GM06990 (cell line): Measurements from ENCODE around the gene TMEM255B.

Experiments used
- DNase-seq: peaks from one replicate; pipeline ENCODE4 v3.0.0-alpha.2; 2011; ENCODE audit not compliant: insufficient read length; ENCODE audit errors: extremely low read depth
- H3K27me3 ChIP-seq: replicated peaks from 2 replicates; pipeline ENCODE4 v1.6.0; 2011; ENCODE audit warnings: low read length; ENCODE audit not compliant: control insufficient read depth, insufficient read depth
- H3K36me3 ChIP-seq: 2 replicates; pipeline ENCODE4 v1.5.1; 2011; ENCODE audit warnings: low read length; ENCODE audit not compliant: control insufficient read depth, insufficient read depth
- H3K4me3 ChIP-seq: replicated peaks from 2 replicates; pipeline ENCODE4 v1.5.1; 2011; ENCODE audit warnings: low read depth, mild to moderate bottlenecking, control low read depth, low read length
- TF ChIP-seq, protein P1 (sequence below): IDR thresholded peaks from 2 replicates; pipeline ENCODE4 v1.5.1; 2011; ENCODE audit warnings: low read length, control low read depth, mild to moderate bottlenecking, inconsistent platforms; ENCODE audit not compliant: insufficient read depth, poor library complexity, severe bottlenecking

The TMEM255B gene

DNA sequence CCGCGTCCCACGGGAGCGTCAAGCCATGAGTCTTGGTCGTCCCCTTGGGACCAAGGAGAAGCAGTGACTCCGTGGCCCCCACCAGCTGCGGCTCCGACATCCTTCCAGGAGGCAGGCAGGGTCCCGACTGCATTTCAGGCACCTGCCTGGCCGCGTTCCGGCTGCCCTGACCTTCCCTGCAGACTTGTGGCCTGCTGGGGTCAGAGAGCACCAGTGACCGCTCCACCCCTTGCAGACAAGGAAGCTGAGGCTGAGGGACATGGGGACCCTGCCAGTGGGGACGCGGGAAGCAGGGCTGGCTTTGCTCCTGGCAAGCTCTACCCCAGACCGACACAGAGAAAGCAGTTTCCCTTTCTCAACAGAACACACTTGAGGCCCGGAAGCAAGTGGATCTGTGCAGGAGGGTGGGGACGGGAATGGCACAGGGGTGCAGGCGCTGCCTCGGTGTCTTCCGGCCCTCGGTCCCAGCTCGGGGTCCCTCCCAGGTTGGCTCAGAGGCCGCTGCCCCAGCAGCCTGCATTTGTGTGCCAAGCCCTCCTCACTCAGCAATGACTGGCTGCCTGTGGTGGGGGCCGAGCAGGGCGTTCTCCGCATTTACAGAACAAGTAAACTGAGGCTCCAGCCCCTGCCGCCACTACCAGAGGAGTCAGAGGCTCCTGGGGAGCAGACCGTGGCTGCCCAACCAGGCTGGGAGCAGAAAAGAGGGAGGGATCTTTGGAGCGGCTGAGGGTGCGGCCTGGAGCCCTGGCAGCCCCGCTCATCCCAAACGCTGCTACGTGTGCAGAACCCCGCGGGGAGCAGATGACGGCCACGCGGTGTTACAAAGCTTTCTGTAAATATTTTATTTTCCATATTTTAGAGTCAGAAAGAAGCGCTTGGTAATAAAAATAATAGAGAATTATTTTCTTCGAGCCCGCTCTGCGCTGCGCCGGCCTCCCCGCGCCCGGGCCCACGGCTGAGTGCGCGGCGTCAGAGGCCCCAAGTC lies 61.0 kb downstream of the TMEM255B start:
- no peaks in the 10 kb centered on the region; the same call in 1 of the 2 replicates for H3K36me3 ChIP-seq
- H3K27me3 ChIP-seq, result no peaks in the 10 kb centered on the region
- H3K4me3 ChIP-seq, result no peak overlapping the region
- no peak for DNase-seq
- TF ChIP-seq, protein P1, sequence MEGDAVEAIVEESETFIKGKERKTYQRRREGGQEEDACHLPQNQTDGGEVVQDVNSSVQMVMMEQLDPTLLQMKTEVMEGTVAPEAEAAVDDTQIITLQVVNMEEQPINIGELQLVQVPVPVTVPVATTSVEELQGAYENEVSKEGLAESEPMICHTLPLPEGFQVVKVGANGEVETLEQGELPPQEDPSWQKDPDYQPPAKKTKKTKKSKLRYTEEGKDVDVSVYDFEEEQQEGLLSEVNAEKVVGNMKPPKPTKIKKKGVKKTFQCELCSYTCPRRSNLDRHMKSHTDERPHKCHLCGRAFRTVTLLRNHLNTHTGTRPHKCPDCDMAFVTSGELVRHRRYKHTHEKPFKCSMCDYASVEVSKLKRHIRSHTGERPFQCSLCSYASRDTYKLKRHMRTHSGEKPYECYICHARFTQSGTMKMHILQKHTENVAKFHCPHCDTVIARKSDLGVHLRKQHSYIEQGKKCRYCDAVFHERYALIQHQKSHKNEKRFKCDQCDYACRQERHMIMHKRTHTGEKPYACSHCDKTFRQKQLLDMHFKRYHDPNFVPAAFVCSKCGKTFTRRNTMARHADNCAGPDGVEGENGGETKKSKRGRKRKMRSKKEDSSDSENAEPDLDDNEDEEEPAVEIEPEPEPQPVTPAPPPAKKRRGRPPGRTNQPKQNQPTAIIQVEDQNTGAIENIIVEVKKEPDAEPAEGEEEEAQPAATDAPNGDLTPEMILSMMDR, result no peak

DNA sequence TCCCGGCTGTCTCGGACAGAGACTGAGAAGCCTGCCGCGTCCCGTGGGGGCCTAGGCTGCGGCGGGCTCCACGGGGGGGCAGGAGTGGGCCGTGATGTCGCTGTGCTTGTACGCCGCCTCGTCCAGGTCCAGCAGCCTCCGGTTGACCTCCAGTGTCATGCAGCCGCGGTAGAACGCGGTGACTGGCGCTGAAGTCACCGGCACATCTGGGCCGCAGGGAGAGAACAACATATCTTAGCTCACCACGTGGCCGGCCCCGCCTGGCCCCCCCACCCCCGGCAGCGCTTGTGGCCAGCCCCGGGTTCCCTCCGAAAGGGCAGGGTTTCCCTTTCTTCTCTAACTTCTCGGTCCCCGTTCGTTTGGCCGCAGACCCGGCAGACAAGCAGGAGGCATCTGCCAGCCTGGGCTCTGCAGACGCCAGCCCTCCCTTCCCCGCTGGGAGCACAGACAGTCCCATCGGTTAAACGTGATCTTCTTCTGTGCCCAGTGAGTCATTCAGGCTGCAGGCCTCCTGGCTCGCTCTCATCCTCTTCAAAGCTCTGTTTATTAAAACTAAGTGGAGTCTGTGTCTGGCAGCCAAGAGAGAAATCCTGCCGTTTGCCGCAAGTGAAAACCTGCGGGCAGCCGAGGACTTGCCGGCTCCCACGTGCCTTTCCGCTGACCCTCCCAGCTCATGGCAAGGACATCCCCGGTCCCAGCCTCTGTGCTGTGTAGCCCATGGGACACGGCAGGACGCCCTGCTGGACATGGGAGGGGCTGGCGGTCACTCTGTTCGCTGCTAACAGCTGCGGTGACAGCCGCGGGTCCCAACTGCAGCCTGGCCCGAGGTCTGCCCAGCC lies 62.0 kb downstream of the TMEM255B start:
- TF ChIP-seq, protein P1, result no peak
- DNase-seq, result no peak
- H3K36me3 ChIP-seq, result no peaks in the 10 kb centered on the region; the same call in 1 of the 2 replicates
- no peaks in the 10 kb centered on the region for H3K27me3 ChIP-seq
- H3K4me3 ChIP-seq, result no peak overlapping the region

DNA sequence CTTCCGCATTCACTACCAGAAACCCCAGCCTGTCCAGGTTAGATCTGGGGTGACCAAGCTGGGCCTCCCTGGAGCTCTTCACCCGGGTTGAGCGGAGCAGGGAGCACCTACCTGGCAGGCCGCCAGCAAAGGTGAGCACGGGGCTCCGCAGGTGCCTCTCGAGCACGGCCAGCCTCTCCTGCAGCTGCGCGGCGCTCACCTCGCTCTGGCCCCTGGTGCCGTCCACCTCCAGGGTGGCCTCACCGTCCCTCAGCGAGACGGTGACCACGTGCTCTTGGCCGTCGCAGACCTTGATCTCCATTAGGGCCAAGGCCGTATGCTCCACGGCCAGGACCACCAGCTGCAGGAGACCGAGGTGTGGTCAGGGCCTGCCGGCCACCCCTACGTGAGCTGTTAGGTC lies 62.8 kb downstream of the TMEM255B start:
- TF ChIP-seq, protein P1, result no peak
- Histone ChIP-seq H3K4me3 (no peak overlapping the region), H3K36me3 (no peaks in the 10 kb centered on the region; the same call in 1 of the 2 replicates), H3K27me3 (no peaks in the 10 kb centered on the region)
- no peak for DNase-seq

DNA sequence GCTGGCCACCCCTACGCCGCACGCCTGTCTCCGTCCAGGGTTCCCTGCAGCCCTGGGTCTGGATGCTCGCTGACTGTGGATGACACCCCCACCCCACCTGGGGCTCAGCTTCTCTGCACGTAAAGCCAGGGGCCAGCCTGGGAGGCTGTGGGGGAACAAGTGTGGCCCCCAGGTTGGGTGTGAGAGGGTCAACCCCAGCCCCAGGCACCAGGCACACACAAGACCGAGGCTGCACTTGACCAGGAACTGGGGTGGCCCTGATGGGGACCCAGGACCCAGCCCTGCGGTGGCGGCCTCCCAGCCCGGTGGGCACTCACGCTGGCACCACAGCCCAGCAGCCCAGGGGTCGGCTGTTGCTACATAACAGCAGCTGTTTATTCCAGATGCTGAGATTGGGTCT lies 63.2 kb downstream of the TMEM255B start:
- no peaks in the 10 kb centered on the region for H3K27me3 ChIP-seq
- TF ChIP-seq, protein P1, result no peak
- no peaks in the 10 kb centered on the region; the same call in 1 of the 2 replicates for H3K36me3 ChIP-seq
- no peak overlapping the region for H3K4me3 ChIP-seq
- no peak for DNase-seq

DNA sequence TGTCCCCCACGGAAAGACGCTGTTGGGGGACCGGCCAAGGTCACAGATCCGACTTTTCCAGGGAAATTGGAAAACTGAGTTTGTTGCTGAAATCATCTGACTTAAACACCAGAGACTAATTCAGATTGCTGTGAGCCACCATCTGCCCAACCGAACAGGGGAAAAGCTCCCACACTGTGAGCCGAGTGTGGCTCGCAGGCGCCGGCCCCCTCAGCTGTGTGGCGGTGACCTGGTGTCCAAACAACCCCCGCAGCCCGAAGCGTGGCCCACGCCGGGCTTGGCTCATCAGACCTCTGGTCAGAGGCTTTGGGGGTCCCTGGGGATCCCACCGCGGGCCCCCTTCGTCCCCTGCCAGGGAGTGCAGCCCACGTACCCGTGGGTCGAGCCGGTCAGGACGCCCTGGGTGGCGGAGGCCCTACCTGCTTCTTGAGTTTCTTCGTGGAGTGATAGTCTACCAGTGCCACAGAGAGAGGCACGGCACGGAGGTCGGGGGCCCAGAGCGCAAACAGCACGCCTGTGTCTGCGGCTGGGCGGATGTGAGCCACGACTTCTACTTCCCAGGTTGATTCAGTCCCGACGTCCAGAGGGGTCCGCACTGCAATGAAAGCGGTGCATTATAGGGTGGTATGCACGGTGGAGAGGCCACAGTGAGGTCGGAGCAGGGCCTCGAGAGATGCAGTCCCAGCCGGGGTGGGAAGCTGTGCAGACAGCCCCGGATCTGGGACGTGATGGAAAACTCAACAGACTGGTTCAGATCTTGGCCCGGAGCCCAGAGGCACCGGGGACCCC lies 64.1 kb downstream of the TMEM255B start:
- no peaks in the 10 kb centered on the region; the same call in 1 of the 2 replicates for H3K36me3 ChIP-seq
- H3K27me3 ChIP-seq, result no peaks in the 10 kb centered on the region
- DNase-seq, result no peak
- TF ChIP-seq, protein P1, result no peak
- no peak overlapping the region for H3K4me3 ChIP-seq
